Islet precursor cell (in vitro differentiated cells): ENCODE data around the gene ZNF488.

Experiments
- DNase-seq: peaks from one replicate; pipeline ENCODE4 v3.0.0-alpha.2; 2018

Gene ZNF488

GRCh38 chr10:47365431-47366180, 18.5 kb downstream of the ZNF488 start:
- peak; percentile 37 for DNase-seq

GRCh38 chr10:47364911-47365310, 19.2 kb downstream of the ZNF488 start:
- peak; percentile 26 for DNase-seq

GRCh38 chr10:47364366-47364765, 19.7 kb downstream of the ZNF488 start:
- DNase-seq: no peak

GRCh38 chr10:47363781-47364180, 20.3 kb downstream of the ZNF488 start:
- DNase-seq: no peak

- DNase-seq: peak; percentile 29
Measured at GRCh38 chr10:47362199-47362598, 21.9 kb downstream of the ZNF488 start.

GRCh38 chr10:47361293-47361692, 22.8 kb downstream of the ZNF488 start:
- DNase-seq: peak; percentile 83

GRCh38 chr10:47360419-47361040, 23.6 kb downstream of the ZNF488 start:
- peak; percentile 67 for DNase-seq

GRCh38 chr10:47359626-47360418, 24.3 kb downstream of the ZNF488 start:
- DNase-seq: peak; percentile 38

GRCh38 chr10:47359101-47359500, 25.0 kb downstream of the ZNF488 start:
- DNase-seq: peak; percentile 38

- DNase-seq: no peak
Measured at GRCh38 chr10:47358457-47358856, 25.6 kb downstream of the ZNF488 start.

- peak; percentile 33 for DNase-seq
Measured at GRCh38 chr10:47357911-47358310, 26.2 kb downstream of the ZNF488 start.

GRCh38 chr10:47357131-47357582, 26.9 kb downstream of the ZNF488 start:
- peak; percentile 24 for DNase-seq

GRCh38 chr10:47356708-47357107, 27.4 kb downstream of the ZNF488 start:
- no peak for DNase-seq

GRCh38 chr10:47354900-47355299, 29.2 kb downstream of the ZNF488 start:
- no peak for DNase-seq

- DNase-seq: no peak
Measured at GRCh38 chr10:47354165-47354564, 29.9 kb downstream of the ZNF488 start.

GRCh38 chr10:47353351-47353750, 30.7 kb downstream of the ZNF488 start:
- no peak for DNase-seq

- peak; percentile 53 for DNase-seq
Measured at GRCh38 chr10:47351899-47352815, 31.9 kb downstream of the ZNF488 start.

- no peak for DNase-seq
Measured at GRCh38 chr10:47350671-47351640, 33.1 kb downstream of the ZNF488 start.

- no peak for DNase-seq
Measured at GRCh38 chr10:47349941-47350371, 34.1 kb downstream of the ZNF488 start.

- no peak for DNase-seq
Measured at GRCh38 chr10:47349516-47349915, 34.6 kb downstream of the ZNF488 start.
